Activated CD8-positive, alpha-beta memory T cell treated with anti-CD3 and anti-CD28 coated beads, Interleukin-2, amount 50 U/mL, for 1 hour (primary cell): Measurements from ENCODE around the gene HINT3.
"Not testable (repeated sequence)": the region's sequence is repeated elsewhere in the genome, so short reads cannot be mapped to it uniquely, and the experiment has no call there.

Experiments used
- DNase-seq: peaks from one replicate; pipeline ENCODE4 v3.0.0-alpha.2; 2020; ENCODE audit errors: extremely low read depth

The HINT3 gene

DNA sequence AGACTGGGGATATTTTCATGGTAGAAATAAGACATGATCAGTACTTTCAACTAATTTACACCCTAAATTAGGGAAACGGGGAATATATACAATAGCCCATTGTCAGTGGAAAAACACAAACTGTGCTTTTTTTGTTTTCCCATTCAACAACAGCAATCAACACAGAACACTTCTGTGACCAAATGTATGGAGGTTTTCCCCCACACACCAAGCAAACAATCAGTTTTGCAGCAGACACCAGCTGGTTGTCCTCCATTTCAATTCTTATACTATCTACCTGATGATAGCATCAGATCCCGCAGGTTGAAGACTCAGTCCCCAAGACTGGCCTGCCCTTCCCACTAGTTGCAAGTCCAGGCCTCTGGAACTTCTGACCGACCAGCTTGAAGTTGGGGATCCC lies 4.5 kb downstream of the HINT3 start:
- DNase-seq = no peak

DNA sequence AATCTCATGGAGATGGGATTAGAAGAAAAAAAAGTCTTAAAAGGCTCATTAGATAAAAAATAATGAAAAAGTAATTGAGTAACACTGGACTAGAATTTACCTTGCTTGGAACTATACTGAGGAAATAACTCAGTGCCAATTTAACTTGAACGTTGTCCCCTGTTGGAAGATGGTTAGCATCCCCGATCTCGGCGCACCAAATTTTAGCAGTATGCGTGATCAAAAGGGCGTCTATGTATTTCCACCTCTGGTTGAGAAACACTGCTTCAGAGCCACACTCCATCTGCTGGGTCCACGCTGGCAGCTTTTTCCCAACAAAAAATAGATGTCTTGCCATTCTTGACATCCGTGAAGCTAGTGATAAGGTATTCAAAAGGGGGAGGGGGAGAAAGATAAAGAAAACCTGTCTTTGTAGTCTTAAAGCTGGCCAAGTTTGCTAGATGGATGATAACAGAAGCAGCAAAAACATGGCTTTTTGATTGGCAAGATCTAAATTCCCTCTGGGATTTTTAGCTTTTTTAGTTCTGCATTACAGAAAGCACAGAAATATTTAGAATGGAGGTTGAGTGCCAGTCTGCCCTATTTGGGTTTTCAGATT lies 6.4 kb downstream of the HINT3 start:
- no peak for DNase-seq

DNA sequence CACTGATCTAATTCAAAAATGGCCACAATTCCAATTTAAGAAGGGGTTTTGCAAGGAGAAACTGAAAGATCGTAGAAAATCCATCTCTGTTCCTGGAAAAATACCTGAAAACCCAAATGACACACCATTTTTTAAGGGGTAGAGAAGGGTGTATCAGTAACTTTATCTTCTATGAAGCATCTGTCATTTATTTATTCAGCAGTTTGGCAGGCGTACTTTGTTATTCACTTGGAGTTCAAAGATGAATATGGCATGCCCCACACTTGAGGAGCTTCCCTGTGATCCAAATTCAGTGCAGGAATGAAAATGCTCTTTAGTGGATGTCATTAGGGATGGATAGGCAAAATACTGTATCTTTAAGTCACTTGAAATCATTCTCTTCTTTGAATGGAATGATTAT lies 7.2 kb downstream of the HINT3 start:
- no peak for DNase-seq

DNA sequence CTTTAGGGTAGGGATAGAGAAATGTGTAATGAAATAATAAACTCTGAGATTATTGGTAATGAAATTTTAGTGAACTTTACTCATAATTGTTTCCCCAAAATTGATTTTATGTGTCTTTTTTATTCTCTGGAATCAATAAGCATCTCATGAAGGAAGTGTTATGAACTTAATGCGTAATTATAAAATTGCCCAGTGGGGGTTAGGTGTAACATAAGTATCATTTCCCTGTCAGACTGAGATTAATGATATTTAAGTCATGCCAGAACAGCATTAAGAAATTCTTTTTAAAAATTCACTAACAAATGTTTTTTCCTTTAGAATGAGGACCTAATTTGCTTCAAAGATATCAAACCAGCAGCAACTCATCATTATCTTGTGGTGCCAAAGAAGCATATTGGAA lies 10.0 kb downstream of the HINT3 start:
- no peak for DNase-seq

DNA sequence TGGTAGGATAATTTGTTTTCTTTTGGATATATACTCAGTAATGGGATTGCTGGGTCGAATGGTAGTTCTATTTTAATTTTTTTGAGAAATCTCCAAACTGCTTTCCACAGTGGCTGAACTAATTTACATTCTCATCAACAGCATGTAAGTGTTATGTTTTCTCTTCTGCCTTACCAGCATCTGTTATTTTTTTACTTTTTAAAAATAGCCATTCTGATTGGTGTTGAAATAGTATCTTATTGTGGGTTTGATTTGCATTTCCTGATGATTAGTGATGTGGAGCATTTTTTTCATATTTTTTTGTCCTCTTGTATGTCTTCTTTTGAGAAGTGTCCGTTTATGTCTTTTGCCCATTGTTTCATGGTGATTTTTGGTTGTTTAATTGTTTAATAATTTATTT lies 11.9 kb downstream of the HINT3 start:
- no peak for DNase-seq

DNA sequence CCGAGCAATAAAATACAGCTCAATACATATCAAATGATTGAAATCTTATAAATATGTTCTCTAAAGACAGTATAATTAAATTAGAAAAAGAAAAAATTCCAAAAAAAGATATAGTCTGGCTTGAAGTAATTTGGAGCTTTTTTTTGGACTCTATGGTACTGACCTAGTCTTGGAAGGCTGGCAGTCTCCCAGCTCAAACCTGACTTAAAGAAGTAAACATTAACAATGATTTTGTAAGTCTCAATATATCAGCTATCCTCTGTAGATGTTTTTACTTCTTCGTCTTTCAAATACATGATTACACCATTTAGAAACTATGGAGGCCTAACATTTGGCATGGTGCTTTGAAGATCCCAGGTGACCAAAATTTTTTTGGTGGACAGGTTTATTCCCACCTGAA lies 14.2 kb downstream of the HINT3 start:
- DNase-seq = no peak

DNA sequence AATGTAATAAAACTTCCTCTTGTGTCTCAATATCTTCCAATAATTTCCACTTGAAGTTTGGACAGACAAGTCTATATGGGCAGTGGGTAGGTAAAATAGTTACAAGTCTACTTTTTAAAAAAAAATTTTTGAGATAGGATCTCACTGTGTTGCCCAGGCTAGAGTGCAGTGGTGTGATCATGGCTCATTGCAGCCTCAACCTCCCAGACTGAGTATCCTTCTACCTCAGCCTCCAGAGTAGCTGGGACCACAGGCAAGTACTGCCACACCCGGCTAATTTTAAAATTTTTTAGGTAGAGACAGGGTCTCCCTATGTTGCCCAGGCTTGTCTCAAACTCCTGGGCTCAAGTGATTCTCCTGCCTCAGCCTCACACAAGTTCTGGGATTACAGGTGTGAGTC lies 15.9 kb downstream of the HINT3 start:
- DNase-seq = not testable (repeated sequence)

DNA sequence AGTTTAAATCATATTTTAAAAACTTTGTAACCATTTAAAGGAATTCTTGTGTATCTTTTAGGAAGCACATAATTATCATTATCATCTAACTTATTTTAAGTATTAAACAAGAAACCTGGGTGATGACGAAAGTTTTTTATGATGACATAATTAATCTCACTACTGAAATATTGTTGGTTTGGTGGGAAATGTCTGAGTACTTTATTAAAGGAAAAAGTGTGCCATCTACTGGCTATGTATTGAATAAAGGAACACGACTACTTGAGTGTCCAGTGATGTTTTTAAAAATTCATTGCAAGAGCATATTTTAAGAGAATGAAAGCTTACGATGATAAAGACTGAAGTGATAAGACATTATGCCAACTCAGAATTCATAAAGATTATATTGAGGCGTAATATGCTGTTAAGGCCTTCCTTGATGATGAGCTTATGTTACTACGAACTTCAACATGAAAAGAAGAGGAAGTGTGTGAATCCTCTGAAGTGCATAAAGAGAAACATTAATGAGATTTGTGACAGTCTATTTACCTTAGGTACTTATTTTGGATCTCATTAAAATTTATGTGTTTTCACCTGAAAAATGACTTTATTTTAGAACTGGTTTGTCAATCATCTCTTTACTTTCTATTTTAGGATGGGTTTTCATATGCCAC lies 17.8 kb downstream of the HINT3 start:
- no peak for DNase-seq

DNA sequence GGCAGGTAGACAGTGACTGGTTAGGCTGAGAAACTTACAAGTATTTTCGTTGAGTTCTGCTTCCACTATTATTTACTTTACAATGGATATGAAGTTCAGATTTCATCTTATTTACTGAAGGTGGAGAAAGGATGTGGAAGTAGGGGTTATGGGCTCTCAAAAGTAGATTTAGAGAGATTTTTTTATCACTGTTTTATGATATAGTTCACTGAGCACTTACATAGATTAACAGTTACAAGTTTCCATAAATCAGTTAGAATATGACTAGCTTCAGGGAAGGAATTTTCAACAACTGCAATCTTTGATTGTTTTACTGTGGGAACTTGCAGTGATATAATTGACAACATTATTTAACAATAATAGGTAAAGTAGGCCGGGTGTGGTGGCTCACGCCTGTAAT lies 22.5 kb downstream of the HINT3 start:
- no peak for DNase-seq

DNA sequence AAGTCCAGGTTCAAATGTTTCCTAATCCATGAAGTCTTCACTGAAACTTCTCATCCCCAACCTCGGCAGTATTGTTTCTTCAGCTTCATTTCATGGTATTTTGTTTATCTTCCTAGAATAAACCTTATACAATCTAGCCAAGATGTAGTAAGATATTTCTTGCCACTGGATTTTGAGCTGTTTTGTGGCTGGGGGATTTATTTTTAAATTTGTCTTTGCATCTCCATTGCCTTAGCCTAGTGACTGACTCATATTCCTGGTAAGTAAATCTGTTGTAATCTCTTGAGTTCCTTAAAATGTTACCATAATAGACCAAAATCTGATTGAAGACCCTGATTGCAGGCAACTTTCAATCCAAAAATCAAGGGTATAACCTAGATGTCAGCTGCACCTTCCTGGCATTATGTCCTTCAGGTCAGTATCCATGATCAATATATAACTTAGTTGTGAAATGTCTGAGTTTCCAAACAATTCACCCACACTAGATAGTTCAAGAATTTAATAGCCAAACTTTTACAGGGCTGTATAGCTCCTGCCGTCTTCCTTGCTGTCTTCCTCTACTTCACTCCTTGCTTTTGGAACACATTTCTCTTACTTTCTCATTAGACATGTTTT lies 25.1 kb downstream of the HINT3 start:
- DNase-seq = no peak

DNA sequence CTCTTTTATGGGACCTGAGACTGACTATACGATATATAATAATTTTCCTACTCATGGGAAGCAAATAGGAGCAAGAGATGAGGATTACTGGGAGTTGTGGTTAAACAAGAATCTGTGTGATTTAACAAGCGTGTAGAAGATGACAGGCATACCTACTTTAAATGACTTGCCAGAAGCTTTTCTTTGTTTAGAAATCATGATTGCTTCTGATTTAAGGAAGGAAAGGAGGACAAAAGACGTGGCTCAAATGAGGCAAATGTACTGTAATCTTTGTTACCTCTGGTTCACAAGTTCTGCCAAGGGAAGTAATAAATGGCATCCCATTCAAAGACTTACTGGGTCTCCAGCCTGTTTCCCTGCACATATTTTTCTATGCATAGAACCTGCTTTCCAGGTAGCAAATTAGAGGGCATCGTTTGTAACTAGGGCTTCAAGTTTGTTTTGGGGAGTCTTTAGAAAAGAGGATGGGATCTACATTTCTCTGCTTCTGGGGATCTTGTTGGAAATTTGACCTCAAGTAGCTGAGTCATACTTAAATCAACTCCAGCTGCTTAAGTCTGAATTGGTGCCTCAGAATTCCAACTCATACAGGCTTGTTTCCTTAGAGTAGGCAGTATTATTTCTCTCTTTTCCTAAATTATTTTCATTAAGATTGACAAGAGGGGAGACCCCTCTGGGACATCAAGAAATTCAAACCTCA lies 26.8 kb downstream of the HINT3 start:
- no peak for DNase-seq

DNA sequence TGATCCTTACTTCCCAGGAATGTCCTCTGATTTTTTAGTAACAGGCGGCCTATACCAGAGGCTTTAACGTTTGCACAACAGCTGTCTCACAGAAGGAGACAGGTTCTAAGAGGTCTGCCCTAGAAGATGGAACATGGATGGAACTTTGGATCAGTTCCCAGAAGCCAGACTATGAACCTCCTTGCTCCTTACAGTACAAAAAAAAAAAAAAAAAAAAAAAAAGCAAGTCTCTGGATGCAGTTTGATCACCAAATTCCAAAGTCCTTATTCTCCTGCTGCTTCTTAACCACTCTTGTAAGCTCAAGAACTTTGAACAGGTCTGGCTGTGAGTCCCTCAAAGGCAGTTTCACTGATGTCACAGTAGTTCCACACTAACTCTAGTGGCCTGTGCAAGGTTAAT lies 27.7 kb downstream of the HINT3 start:
- DNase-seq = no peak

DNA sequence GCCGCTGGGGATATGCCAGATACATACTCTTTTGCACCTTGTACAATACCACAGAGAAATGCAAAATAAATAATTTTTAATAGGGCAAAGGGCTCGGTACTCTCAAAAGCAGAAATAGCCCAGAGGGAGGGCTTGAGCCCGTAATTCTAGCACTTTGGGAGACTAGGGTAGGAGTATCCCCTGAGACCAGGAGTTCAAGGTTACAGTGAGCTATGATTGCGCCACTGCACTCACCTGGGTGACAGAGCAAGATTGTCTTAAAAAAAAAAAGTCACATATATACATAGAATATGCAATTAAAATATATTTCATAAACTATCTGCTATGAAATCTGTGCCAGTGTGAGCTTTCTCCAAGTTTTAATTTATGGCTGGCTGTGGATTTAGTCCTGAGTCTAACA lies 29.0 kb downstream of the HINT3 start:
- no peak for DNase-seq

DNA sequence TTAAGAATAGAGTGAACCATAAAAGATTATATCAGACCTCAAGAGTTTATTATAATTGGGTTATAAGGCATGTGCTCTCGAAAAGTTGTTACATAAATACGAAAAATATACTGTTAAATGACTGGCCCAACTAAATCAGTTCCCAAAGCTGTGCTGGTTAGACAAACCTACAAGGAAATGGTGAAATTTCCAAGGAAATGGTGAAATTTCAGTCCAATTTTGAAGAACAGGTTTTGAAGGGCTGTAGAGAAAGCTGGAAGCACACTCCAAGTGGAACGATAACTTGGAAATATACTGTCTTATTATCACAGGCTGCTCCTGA lies 29.4 kb downstream of the HINT3 start:
- DNase-seq = no peak

DNA sequence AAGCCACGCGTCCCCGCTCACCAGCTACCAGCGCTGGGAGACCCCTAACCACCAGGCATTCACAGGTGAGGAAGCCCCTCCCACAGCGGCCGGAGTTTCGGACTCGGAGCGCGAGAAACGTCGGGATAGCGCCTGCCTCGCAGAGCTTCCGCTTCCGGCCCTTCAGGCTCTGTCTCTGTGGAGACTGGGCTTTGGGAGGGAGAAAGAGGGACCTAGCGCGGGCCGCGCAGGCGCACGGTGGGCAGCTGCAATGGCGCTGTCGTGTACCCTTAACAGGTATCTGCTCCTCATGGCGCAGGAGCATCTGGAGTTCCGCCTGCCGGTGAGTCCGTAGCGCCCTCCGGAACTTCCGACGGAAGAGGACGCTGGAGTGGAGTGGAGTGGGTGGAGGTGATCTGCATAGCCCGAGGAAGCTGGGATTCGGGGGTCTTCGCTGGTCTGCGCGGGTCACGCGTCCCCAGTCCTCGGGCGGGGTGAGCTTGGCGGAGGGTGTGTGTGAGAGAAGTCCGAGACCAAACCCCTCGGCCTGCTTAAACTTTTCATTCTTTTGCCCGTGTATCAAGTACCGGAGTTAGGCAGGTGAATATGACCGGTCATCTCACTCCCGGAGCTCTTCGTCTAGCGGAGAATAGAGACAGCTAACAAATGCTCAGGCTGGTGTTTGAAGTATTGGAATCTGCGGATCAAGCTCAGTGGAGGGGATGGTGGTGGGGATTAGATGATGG lies 29.9 kb downstream of the HINT3 start, which contains the start of gene TRMT11:
Gene TRMT11 (plus strand): TSS at position 240 of the 725 bp plus-strand sequence. CDS start 11 bp downstream, at position 251.
- peak; percentile 51 for DNase-seq

DNA sequence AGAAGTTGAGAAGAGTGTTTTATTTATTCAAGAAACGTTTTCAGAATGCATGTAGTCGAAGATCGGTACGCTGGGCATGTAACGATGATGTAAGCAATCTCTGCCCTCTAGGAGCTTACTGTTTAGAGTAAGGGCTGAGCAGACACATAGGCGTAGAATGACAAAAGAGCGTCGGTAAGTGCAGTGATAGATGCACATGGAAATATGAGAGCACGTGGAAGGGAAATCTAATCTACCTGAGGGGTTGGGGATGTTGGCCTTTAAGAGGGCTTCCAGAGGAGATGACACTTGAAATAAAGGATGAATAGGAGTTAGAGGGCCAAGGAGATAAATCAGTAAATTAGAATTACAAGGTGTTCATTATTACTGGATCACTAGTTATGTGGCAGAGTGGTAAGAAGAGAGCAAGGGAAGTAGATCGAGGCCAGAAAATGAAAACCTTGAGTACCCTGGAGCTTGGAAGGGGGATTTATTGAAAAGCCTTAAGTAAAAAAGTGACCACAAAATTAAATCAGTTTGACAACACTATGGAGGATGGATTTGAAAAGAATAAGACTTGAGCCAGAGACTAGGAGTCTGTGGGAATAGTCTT lies 30.6 kb downstream of the HINT3 start:
- no peak for DNase-seq

DNA sequence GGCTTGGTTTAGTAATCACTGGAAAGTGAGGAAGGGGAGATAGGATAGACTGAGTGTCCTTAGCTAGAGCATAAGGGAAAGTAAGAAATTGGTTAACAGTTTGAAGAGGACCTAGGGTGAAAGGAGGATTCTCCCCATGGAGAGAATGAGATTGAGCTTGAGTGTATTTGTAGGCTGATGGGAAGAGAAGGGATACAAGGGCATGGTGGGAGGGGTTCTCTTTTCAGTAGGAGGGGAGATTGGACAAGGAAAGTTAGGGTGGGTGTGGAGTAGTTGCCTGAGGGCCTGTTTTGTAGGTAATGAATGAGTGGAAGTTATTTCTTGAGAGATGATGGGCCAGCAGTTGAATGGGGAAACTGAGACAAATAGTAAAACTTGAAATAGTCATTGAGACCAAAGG lies 31.7 kb downstream of the HINT3 start:
- DNase-seq = no peak

DNA sequence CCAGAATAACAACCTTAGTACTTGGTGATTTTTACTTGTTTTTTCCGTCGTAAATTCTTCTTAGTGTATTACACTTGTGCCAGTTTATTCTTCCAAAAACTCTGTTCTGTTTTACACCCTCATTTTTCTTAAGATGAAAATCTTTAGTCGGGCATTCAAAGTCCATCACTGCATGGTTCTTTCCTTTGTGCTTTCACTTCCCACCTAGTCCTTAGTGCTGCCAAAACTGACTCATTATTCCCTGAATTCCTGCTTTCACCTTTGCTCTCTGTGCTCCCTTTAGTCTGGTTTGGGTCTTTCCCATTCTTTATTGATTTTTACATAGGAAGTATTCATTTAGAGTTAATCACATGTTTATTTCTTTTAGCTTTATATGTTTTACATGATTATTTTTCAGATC lies 33.1 kb downstream of the HINT3 start:
- DNase-seq = no peak

DNA sequence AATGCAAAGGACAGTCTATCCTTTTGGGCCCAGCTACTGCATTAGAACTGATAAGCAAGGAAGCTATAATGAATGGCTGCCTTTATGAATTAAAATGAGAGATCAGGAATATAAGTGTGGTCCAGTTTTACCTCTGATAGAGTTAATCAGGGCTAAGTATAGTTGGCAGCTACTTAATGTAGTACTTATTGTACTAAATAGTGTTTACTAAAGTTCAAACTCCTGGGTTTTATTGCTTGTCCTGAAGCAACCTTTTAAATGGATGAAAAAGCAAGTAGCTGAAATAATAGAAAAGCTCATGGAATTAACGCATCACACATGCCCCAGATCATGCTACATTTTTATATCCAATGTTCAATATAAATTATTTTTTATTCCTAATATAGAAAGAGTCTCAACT lies 35.1 kb downstream of the HINT3 start:
- DNase-seq = no peak

DNA sequence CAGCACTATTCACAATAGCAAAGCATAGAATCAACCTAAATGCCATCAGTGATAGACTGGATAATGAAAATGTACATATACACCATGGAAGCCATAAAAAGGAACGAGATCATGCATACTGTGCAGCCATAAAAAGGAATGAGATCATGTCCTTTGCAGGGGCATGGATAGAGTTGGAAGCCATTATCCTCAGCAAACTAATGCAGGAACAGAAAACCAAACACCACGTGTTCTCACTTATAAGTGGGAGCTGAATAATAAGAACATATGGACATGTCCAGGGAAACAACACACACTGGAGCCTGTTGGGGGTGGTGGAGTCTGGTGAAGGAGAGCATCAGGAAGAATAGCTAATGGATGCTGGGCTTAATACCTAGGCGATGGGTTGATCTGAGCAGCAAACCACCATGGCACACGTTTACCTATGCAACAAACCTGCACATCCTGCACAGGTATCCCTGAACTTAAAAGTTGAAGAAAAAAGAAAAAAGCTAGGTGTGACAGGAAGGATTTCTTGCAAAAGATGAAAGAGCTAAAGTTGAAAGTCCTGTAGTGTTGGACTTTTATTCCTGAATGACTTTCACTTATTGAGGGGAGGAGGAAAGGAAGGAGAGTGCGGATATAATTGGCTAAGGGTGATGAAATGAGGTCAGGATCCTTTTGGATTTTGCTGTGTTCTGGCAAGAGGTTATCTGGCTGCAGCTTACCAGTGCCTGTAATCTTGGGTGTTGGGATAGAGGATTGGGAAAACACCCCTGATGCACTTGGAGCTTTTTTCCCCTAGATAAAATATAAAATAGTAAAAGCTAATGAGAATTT lies 38.3 kb downstream of the HINT3 start:
- DNase-seq = no peak

DNA sequence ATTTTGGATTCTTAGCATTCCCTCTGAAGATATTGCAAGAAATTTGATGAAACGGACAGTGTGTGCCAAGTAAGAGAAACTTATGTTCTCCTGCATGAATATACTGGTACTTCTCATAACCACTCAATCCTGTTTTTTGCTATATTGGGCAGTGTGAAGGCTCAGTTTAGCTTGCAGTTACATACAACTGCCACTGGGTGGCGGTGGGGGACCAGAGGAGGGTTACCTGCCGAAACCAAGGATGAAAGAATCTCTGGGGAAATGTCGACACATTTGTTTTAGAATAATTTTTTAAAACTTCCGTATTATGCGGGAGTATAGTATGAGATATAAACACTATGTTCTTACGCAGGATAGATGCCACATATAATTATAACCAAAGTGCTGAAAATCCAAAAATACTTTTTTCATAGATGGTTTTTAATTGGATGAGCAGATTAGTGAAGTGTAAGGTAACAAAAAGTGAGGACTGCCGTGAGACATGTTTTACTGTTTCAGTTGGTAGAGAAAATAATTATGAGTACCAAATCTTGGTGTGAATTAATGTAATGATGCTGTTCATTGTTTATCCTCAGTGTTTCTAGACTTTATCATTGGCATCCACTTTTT lies 39.5 kb downstream of the HINT3 start:
- DNase-seq = no peak
